ENCODE results near the gene FEM1C. TPM values are rescaled to one million over a fixed set of nuclear protein-coding genes. Genes with fewer than 3 reads are reported as not detected.
A peak's percentile ranks its signal among the peaks of the same experiment; 100 is the strongest.

Gene FEM1C
- total RNA-seq, 2 experiments from 2014 or later, result 16.8 to 17.0 TPM

GRCh38 chr5:115531380-115531779, 13.2 kb downstream of the FEM1C start:
- Mint-ChIP-seq H3K4me3 (no peak overlapping the region), H3K9me3 (no peaks in the 10 kb centered on the region), H3K27me3 (no peaks in the 10 kb centered on the region), H3K36me3 (ENCODE audit: low read depth) (peaks cover 55% of the 10 kb centered on the region), H3K27ac (no peak overlapping the region), H3K4me1 (peaks cover 31% of the 10 kb centered on the region)
- POLR2A ChIA-PET, result interaction anchor here (1.3 kb wide), 1 partner anchor 13 kb away, joined by 4 read pairs; no protein-coding TSS in a partner anchor
- no peak for DNase-seq
- CTCF ChIA-PET, result interaction anchor here (1.8 kb wide), 1 partner anchor 43 kb away, joined by 5 read pairs; no protein-coding TSS in a partner anchor

- no peaks in the 10 kb centered on the region for H3K27me3 Mint-ChIP-seq
- H3K27ac Mint-ChIP-seq, result no peak overlapping the region
- H3K9me3 Mint-ChIP-seq, result no peaks in the 10 kb centered on the region
- H3K4me1 Mint-ChIP-seq, result peaks cover 24% of the 10 kb centered on the region
- CTCF ChIA-PET, result interaction anchor here (1.8 kb wide), 1 partner anchor 44 kb away, joined by 5 read pairs; no protein-coding TSS in a partner anchor
- no peak overlapping the region for H3K4me3 Mint-ChIP-seq
- DNase-seq, result no peak
- POLR2A ChIA-PET, result no interaction called here
- H3K36me3 Mint-ChIP-seq (ENCODE audit: low read depth), result peaks cover 48% of the 10 kb centered on the region
Observed at GRCh38 chr5:115530426-115530825, 14.1 kb downstream of the FEM1C start.

GRCh38 chr5:115526604-115527003, 18.0 kb downstream of the FEM1C start:
- no peak for DNase-seq
- POLR2A ChIA-PET, result interaction anchor here (1.0 kb wide), 1 partner anchor 9 kb away, joined by 3 read pairs; no protein-coding TSS in a partner anchor
- Mint-ChIP-seq H3K9me3 (no peaks in the 10 kb centered on the region), H3K36me3 (ENCODE audit: low read depth) (peaks cover 46% of the 10 kb centered on the region), H3K4me1 (peaks cover 24% of the 10 kb centered on the region), H3K27me3 (no peaks in the 10 kb centered on the region), H3K4me3 (no peak overlapping the region), H3K27ac (no peak overlapping the region)
- CTCF ChIA-PET, result interaction anchor here (1.7 kb wide), 1 partner anchor 10 kb away, joined by 5 read pairs; no protein-coding TSS in a partner anchor

- Mint-ChIP-seq H3K4me1 (peaks cover 22% of the 10 kb centered on the region), H3K27me3 (no peaks in the 10 kb centered on the region), H3K4me3 (no peak overlapping the region), H3K27ac (no peak overlapping the region), H3K36me3 (ENCODE audit: low read depth) (peaks cover 55% of the 10 kb centered on the region), H3K9me3 (no peaks in the 10 kb centered on the region)
- POLR2A ChIA-PET, result interaction anchor here (1.2 to 1.9 kb wide), 2 partner anchors 19 to 20 kb away, joined by 3 to 5 read pairs (median 4); partner anchors contain the start of gene FEM1C
- DNase-seq, result no peak
- CTCF ChIA-PET, result no interaction called here
Observed at GRCh38 chr5:115524199-115524847, 20.3 kb downstream of the FEM1C start.

GRCh38 chr5:115522832-115523403, 21.7 kb downstream of the FEM1C start:
- ChIA-PET POLR2A (interaction anchor here (1.0 to 1.9 kb wide), 3 partner anchors 19 to 22 kb away, joined by 3 to 5 read pairs (median 4); partner anchors contain the start of gene FEM1C), CTCF (no interaction called here)
- Mint-ChIP-seq H3K36me3 (ENCODE audit: low read depth) (peaks cover 48% of the 10 kb centered on the region), H3K4me1 (peaks cover 17% of the 10 kb centered on the region), H3K27me3 (no peaks in the 10 kb centered on the region), H3K4me3 (no peak overlapping the region), H3K27ac (peak overlapping the region; percentile 50), H3K9me3 (no peaks in the 10 kb centered on the region)
- no peak for DNase-seq

GRCh38 chr5:115520191-115520590, 24.4 kb downstream of the FEM1C start:
- peaks cover 50% of the 10 kb centered on the region for H3K36me3 Mint-ChIP-seq (ENCODE audit: low read depth)
- ChIA-PET POLR2A (interaction anchor here (1.4 kb wide), 1 partner anchor 23 kb away, joined by 5 read pairs; no protein-coding TSS in a partner anchor), CTCF (interaction anchor here (0.7 to 2.0 kb wide), 2 partner anchors 211 to 504 kb away, joined by 4 to 5 read pairs; no protein-coding TSS in a partner anchor)
- no peaks in the 10 kb centered on the region for H3K9me3 Mint-ChIP-seq
- DNase-seq, result no peak
- H3K27me3 Mint-ChIP-seq, result no peaks in the 10 kb centered on the region
- H3K27ac Mint-ChIP-seq, result no peak overlapping the region
- H3K4me3 Mint-ChIP-seq, result no peak overlapping the region
- peaks cover 17% of the 10 kb centered on the region for H3K4me1 Mint-ChIP-seq

- Mint-ChIP-seq H3K4me1 (no peaks in the 10 kb centered on the region), H3K4me3 (no peak overlapping the region), H3K9me3 (no peaks in the 10 kb centered on the region), H3K27ac (no peak overlapping the region), H3K27me3 (no peaks in the 10 kb centered on the region), H3K36me3 (ENCODE audit: low read depth) (peaks cover 25% of the 10 kb centered on the region)
- POLR2A ChIA-PET, result no interaction called here
- DNase-seq, result no peak
- CTCF ChIA-PET, result no interaction called here
Observed at GRCh38 chr5:115516372-115516771, 28.2 kb downstream of the FEM1C start.

- POLR2A ChIA-PET, result no interaction called here
- H3K9me3 Mint-ChIP-seq, result no peaks in the 10 kb centered on the region
- no peaks in the 10 kb centered on the region for H3K27me3 Mint-ChIP-seq
- H3K27ac Mint-ChIP-seq, result no peak overlapping the region
- H3K36me3 Mint-ChIP-seq (ENCODE audit: low read depth), result peaks cover 14% of the 10 kb centered on the region
- CTCF ChIA-PET, result no interaction called here
- DNase-seq, result no peak
- H3K4me3 Mint-ChIP-seq, result no peak overlapping the region
- no peaks in the 10 kb centered on the region for H3K4me1 Mint-ChIP-seq
Observed at GRCh38 chr5:115514220-115514619, 30.4 kb downstream of the FEM1C start.

- ChIA-PET POLR2A (no interaction called here), CTCF (no interaction called here)
- Mint-ChIP-seq H3K36me3 (ENCODE audit: low read depth) (no peaks in the 10 kb centered on the region), H3K27me3 (peaks cover under 1% of the 10 kb centered on the region), H3K27ac (no peak overlapping the region), H3K4me3 (no peak overlapping the region), H3K4me1 (no peaks in the 10 kb centered on the region), H3K9me3 (no peaks in the 10 kb centered on the region)
- no peak for DNase-seq
Observed at GRCh38 chr5:115511632-115512031, 32.9 kb downstream of the FEM1C start.

GRCh38 chr5:115510145-115510645, 34.4 kb downstream of the FEM1C start:
- Mint-ChIP-seq H3K9me3 (no peaks in the 10 kb centered on the region), H3K4me1 (no peaks in the 10 kb centered on the region), H3K4me3 (no peak overlapping the region), H3K36me3 (ENCODE audit: low read depth) (no peaks in the 10 kb centered on the region), H3K27ac (no peak overlapping the region), H3K27me3 (peaks cover 6% of the 10 kb centered on the region)
- DNase-seq, result no peak
- POLR2A ChIA-PET, result no interaction called here
- CTCF ChIA-PET, result no interaction called here

GRCh38 chr5:115509547-115509946, 35.0 kb downstream of the FEM1C start:
- no peak for DNase-seq
- Mint-ChIP-seq H3K27ac (no peak overlapping the region), H3K9me3 (no peaks in the 10 kb centered on the region), H3K36me3 (ENCODE audit: low read depth) (no peaks in the 10 kb centered on the region), H3K4me1 (no peaks in the 10 kb centered on the region), H3K4me3 (no peak overlapping the region), H3K27me3 (peaks cover 6% of the 10 kb centered on the region)
- ChIA-PET CTCF (no interaction called here), POLR2A (no interaction called here)

GRCh38 chr5:115507681-115508080, 36.9 kb downstream of the FEM1C start:
- ChIA-PET CTCF (interaction anchor here (0.9 kb wide), 1 partner anchor 67 kb away, joined by 4 read pairs; no protein-coding TSS in a partner anchor), POLR2A (interaction anchor here (0.8 kb wide), 1 partner anchor 36 kb away, joined by 3 read pairs; the partner anchor contains the start of gene FEM1C)
- Mint-ChIP-seq H3K27me3 (peaks cover 10% of the 10 kb centered on the region), H3K27ac (no peak overlapping the region), H3K36me3 (ENCODE audit: low read depth) (no peaks in the 10 kb centered on the region), H3K9me3 (no peaks in the 10 kb centered on the region), H3K4me1 (no peaks in the 10 kb centered on the region), H3K4me3 (no peak overlapping the region)
- no peak for DNase-seq

GRCh38 chr5:115503420-115503819, 41.2 kb downstream of the FEM1C start:
- no peaks in the 10 kb centered on the region for H3K36me3 Mint-ChIP-seq (ENCODE audit: low read depth)
- ChIA-PET CTCF (no interaction called here), POLR2A (no interaction called here)
- no peak overlapping the region for H3K4me3 Mint-ChIP-seq
- no peaks in the 10 kb centered on the region for H3K4me1 Mint-ChIP-seq
- no peaks in the 10 kb centered on the region for H3K9me3 Mint-ChIP-seq
- DNase-seq, result no peak
- H3K27ac Mint-ChIP-seq, result no peak overlapping the region
- peaks cover 20% of the 10 kb centered on the region for H3K27me3 Mint-ChIP-seq
